Liver (tissue), 9 donors: ENCODE data around the gene FAM219A. TPM values are rescaled to one million over a fixed set of nuclear protein-coding genes. Genes with fewer than 3 reads are reported as not detected.

Source experiments
- DNase-seq: peaks from one replicate; pipeline ENCODE4 v3.0.0-alpha.2; 2017; ENCODE audit warnings: low spot score
- H3K27ac ChIP-seq, 2 donors: one replicate each; pipeline ENCODE4 v1.7.0; 2013; ENCODE audit warnings: inconsistent platforms in 2 of 2, low read length in 2 of 2, control low read depth in 1 of 2, low read depth in 1 of 2, mild to moderate bottlenecking in 1 of 2
- H3K27me3 ChIP-seq, 4 donors: one replicate each; pipeline versions ENCODE4 v1.6.1 to v1.7.0; 2013; ENCODE audit warnings: low read length in 3 of 4, inconsistent platforms in 1 of 4, mild to moderate bottlenecking in 1 of 4, moderate library complexity in 1 of 4; ENCODE audit not compliant: control insufficient read depth in 4 of 4, insufficient read depth in 4 of 4
- H3K36me3 ChIP-seq, 4 donors: one replicate each; pipeline versions ENCODE4 v1.6.1 to v1.7.0; 2013; ENCODE audit warnings: low read length in 3 of 4, mild to moderate bottlenecking in 3 of 4, low read depth in 1 of 4, moderate library complexity in 1 of 4; ENCODE audit not compliant: control insufficient read depth in 4 of 4, insufficient read depth in 3 of 4
- H3K4me1 ChIP-seq, 4 donors: one replicate each; pipeline versions ENCODE4 v1.6.1 to v1.7.0; 2013; ENCODE audit warnings: low read length in 3 of 4, mild to moderate bottlenecking in 3 of 4, moderate library complexity in 1 of 4; ENCODE audit not compliant: control insufficient read depth in 4 of 4, insufficient read depth in 4 of 4
- H3K4me3 ChIP-seq, 3 donors: one replicate each; pipeline versions ENCODE4 v1.6.1 to v1.7.0; 2013; ENCODE audit warnings: low read length in 3 of 3, control low read depth in 1 of 3, low read depth in 1 of 3, mild to moderate bottlenecking in 1 of 3
- H3K9ac ChIP-seq, 2 donors: one replicate each; pipeline ENCODE4 v1.7.0; 2013; ENCODE audit warnings: low read length in 2 of 2, mild to moderate bottlenecking in 2 of 2, moderate library complexity in 2 of 2, control low read depth in 1 of 2, low read depth in 1 of 2
- H3K9me3 ChIP-seq, 4 donors: one replicate each; pipeline versions ENCODE4 v1.6.1 to v1.7.0; 2013; ENCODE audit warnings: low read length in 3 of 4; ENCODE audit not compliant: control insufficient read depth in 4 of 4
- EGR1 ChIP-seq, 2 donors: IDR thresholded peaks; 2 replicates each; pipeline ENCODE4 v1.6.1; 2016 to 2018; ENCODE audit warnings: antibody characterized with exemption in 2 of 2, low read depth in 2 of 2
- FOXA2 ChIP-seq: IDR thresholded peaks from 2 replicates; pipeline ENCODE4 v1.6.1; 2016; ENCODE audit warnings: antibody characterized with exemption
- HNF4A ChIP-seq, 2 donors: conservative IDR thresholded peaks; 2 replicates each; pipeline ENCODE4 v1.6.1; 2016; ENCODE audit warnings: antibody characterized with exemption in 2 of 2, mild to moderate bottlenecking in 2 of 2
- HNF4G ChIP-seq: IDR thresholded peaks from 2 replicates; pipeline ENCODE4 v1.6.1; 2016; ENCODE audit warnings: antibody characterized with exemption
- JUND ChIP-seq, 2 donors: IDR thresholded peaks; 2 replicates each; pipeline ENCODE4 v1.6.1; 2016; ENCODE audit warnings: antibody characterized with exemption in 2 of 2
- NR2F2 ChIP-seq: IDR thresholded peaks from 2 replicates; pipeline ENCODE4 v1.6.1; 2016; ENCODE audit warnings: antibody characterized with exemption
- RAD21 ChIP-seq, 2 donors: IDR thresholded peaks; 2 replicates each; pipeline ENCODE4 v1.6.1; 2016; ENCODE audit warnings: antibody characterized with exemption in 2 of 2, mild to moderate bottlenecking in 2 of 2
- SP1 ChIP-seq: IDR thresholded peaks from 2 replicates; pipeline ENCODE4 v1.6.1; 2018; ENCODE audit warnings: antibody characterized with exemption, mild to moderate bottlenecking
- TAF1 ChIP-seq: conservative IDR thresholded peaks from 2 replicates; pipeline ENCODE4 v1.6.1; 2016; ENCODE audit warnings: antibody characterized with exemption, mild to moderate bottlenecking
- YY1 ChIP-seq: IDR thresholded peaks from 2 replicates; pipeline ENCODE4 v1.6.1; 2016; ENCODE audit warnings: antibody characterized with exemption, mild to moderate bottlenecking
- WGBS: extraction: QIAGEN DNeasy Blood & Tissue Kit; methylation state at CpG from one replicate; pipeline ENCODE4 v1.1.7; 2013; 5-methylcytosine and 5-hydroxymethylcytosine counted together
- polyA plus RNA-seq, 2 donors: library from polyadenylated mRNA; stranded (reverse) in 1 of 2; unstranded in 1 of 2; fragments of 200-250 nt in 1 of 2; fragments of >200 nt in 1 of 2; fragmentation: Nextera tagmentation in 1 of 2; extraction: Ambion mirVana in 1 of 2; gene quantifications; one replicate each; pipeline versions ENCODE4 v1.2.1 to v1.2.3, GENCODE V29; 2013 to 2015
- total RNA-seq, 2 donors: library from RNA; depleted of rRNA; stranded (reverse); fragments of >200 nt; gene quantifications; one replicate each; pipeline ENCODE4 v1.2.3, GENCODE V29; 2014
- TF ChIP-seq, protein P1 (sequence below): IDR thresholded peaks from 2 replicates; pipeline ENCODE4 v1.6.1; 2016; ENCODE audit warnings: antibody characterized with exemption
- TF ChIP-seq, protein P2 (sequence below): IDR thresholded peaks from 2 replicates; pipeline ENCODE4 v1.6.1; 2016; ENCODE audit warnings: antibody characterized with exemption
- TF ChIP-seq, protein P3 (sequence below): IDR thresholded peaks from 2 replicates; pipeline ENCODE4 v1.6.1; 2016; ENCODE audit warnings: antibody characterized with exemption, mild to moderate bottlenecking
- TF ChIP-seq, protein P4 (sequence below): IDR thresholded peaks from 2 replicates; pipeline ENCODE4 v1.6.1; 2016; ENCODE audit warnings: antibody characterized with exemption
- TF ChIP-seq, protein P5 (sequence below): fragments of 150-350 bp; IDR thresholded peaks from 2 replicates; pipeline ENCODE4 v1.5.1; 2017; ENCODE audit warnings: improper control_type of control experiment, low read depth, low read length; ENCODE audit not compliant: missing input control
- donor health status: healthy.
- donor health status: healthy.
- donor health status: healthy.
- donor health status: healthy.
- donor health status: healthy.

FAM219A gene
- total and polyA plus RNA-seq, 4 donors = 1.6 to 3.6 (median 2.4) TPM

DNA sequence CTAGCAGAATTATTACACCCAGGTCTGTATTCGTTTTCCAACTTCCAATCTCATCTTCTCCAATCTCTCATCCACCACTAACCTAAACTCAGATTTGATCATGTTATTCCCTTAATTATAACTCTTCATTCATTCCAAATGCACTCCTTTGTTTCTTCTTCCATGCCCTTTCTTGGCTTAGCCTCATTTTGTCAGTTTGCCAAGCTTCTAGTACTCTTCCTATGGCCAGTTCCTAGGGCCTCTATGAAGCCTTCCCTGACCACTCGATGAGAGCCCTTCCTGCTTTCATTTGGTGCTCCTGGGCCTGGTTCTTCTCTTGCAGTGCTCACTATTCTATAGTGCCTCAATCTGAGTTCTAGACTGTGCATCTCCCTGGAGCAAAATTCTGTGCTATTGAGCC, 5.8 kb downstream of the FAM219A start:
- Histone ChIP-seq H3K9me3 (no peaks in the 10 kb centered on the region), H3K27me3 (no peaks in the 10 kb centered on the region), H3K4me3 (no peak overlapping the region), H3K27ac (no peak overlapping the region), H3K4me1 (peaks cover 3 to 10% (median 8%) of the 10 kb centered on the region in 4 donors), H3K36me3 (no peaks in the 10 kb centered on the region), H3K9ac (no peak overlapping the region)
- DNase-seq = no peak
- WGBS = 90% methylated on average over 2 of the region's 2 CpGs
- TF ChIP-seq NR2F2 (no peak), YY1 (no peak), RAD21 (IDR thresholded peaks at IDR 0.05) (no peak), JUND (IDR thresholded peaks at IDR 0.05) (no peak), FOXA2 (no peak), HNF4A (conservative IDR thresholded peaks at IDR 0.05) (no peak), TAF1 (no peak), HNF4G (no peak), SP1 (no peak), EGR1 (IDR thresholded peaks at IDR 0.05; ENCODE audit: low read depth in 2 of 2) (no peak)
- TF ChIP-seq, protein P1, sequence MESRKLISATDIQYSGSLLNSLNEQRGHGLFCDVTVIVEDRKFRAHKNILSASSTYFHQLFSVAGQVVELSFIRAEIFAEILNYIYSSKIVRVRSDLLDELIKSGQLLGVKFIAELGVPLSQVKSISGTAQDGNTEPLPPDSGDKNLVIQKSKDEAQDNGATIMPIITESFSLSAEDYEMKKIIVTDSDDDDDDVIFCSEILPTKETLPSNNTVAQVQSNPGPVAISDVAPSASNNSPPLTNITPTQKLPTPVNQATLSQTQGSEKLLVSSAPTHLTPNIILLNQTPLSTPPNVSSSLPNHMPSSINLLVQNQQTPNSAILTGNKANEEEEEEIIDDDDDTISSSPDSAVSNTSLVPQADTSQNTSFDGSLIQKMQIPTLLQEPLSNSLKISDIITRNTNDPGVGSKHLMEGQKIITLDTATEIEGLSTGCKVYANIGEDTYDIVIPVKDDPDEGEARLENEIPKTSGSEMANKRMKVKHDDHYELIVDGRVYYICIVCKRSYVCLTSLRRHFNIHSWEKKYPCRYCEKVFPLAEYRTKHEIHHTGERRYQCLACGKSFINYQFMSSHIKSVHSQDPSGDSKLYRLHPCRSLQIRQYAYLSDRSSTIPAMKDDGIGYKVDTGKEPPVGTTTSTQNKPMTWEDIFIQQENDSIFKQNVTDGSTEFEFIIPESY = no peak
- TF ChIP-seq, protein P2, sequence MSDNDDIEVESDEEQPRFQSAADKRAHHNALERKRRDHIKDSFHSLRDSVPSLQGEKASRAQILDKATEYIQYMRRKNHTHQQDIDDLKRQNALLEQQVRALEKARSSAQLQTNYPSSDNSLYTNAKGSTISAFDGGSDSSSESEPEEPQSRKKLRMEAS = no peak
- TF ChIP-seq, protein P3, sequence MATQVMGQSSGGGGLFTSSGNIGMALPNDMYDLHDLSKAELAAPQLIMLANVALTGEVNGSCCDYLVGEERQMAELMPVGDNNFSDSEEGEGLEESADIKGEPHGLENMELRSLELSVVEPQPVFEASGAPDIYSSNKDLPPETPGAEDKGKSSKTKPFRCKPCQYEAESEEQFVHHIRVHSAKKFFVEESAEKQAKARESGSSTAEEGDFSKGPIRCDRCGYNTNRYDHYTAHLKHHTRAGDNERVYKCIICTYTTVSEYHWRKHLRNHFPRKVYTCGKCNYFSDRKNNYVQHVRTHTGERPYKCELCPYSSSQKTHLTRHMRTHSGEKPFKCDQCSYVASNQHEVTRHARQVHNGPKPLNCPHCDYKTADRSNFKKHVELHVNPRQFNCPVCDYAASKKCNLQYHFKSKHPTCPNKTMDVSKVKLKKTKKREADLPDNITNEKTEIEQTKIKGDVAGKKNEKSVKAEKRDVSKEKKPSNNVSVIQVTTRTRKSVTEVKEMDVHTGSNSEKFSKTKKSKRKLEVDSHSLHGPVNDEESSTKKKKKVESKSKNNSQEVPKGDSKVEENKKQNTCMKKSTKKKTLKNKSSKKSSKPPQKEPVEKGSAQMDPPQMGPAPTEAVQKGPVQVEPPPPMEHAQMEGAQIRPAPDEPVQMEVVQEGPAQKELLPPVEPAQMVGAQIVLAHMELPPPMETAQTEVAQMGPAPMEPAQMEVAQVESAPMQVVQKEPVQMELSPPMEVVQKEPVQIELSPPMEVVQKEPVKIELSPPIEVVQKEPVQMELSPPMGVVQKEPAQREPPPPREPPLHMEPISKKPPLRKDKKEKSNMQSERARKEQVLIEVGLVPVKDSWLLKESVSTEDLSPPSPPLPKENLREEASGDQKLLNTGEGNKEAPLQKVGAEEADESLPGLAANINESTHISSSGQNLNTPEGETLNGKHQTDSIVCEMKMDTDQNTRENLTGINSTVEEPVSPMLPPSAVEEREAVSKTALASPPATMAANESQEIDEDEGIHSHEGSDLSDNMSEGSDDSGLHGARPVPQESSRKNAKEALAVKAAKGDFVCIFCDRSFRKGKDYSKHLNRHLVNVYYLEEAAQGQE = no peak
- TF ChIP-seq, protein P4, sequence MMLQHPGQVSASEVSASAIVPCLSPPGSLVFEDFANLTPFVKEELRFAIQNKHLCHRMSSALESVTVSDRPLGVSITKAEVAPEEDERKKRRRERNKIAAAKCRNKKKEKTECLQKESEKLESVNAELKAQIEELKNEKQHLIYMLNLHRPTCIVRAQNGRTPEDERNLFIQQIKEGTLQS = no peak
- TF ChIP-seq, protein P5, sequence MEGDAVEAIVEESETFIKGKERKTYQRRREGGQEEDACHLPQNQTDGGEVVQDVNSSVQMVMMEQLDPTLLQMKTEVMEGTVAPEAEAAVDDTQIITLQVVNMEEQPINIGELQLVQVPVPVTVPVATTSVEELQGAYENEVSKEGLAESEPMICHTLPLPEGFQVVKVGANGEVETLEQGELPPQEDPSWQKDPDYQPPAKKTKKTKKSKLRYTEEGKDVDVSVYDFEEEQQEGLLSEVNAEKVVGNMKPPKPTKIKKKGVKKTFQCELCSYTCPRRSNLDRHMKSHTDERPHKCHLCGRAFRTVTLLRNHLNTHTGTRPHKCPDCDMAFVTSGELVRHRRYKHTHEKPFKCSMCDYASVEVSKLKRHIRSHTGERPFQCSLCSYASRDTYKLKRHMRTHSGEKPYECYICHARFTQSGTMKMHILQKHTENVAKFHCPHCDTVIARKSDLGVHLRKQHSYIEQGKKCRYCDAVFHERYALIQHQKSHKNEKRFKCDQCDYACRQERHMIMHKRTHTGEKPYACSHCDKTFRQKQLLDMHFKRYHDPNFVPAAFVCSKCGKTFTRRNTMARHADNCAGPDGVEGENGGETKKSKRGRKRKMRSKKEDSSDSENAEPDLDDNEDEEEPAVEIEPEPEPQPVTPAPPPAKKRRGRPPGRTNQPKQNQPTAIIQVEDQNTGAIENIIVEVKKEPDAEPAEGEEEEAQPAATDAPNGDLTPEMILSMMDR = no peak

DNA sequence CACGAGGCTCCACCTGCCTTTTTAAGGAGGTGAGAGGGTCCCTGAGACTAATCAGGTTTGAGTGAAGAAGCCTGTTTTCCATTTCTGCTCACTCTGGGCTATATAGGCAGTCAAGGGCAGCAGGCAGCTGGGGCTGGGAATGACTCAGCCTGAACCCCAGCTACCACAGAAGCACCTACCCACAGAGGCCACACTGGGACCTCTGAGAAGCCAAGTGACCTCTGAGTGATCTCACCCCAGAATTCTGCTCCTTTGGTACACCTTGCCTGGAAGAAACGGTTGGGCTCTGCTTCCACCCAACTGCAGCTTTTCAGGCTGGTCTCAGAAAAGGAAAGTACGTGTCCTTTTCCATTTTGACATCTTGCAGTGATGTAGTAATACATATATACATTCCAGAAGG, 6.8 kb downstream of the FAM219A start:
- WGBS = 77% methylated on average over 3 of the region's 3 CpGs
- no peak for DNase-seq
- H3K9ac ChIP-seq = no peak overlapping the region

More for the DNA sequence above, 6.8 kb downstream of the FAM219A start:
- Histone ChIP-seq H3K27ac (no peak overlapping the region), H3K4me3 (no peak overlapping the region), H3K4me1 (peaks cover 0 to 3% (median 0%) of the 10 kb centered on the region in 4 donors), H3K36me3 (no peaks in the 10 kb centered on the region), H3K27me3 (no peaks in the 10 kb centered on the region), H3K9me3 (no peaks in the 10 kb centered on the region)
- TF ChIP-seq, protein P2 = no peak
- TF ChIP-seq YY1 (no peak), EGR1 (IDR thresholded peaks at IDR 0.05; ENCODE audit: low read depth in 2 of 2) (no peak), JUND (IDR thresholded peaks at IDR 0.05) (no peak), RAD21 (IDR thresholded peaks at IDR 0.05) (no peak), TAF1 (no peak), SP1 (no peak), HNF4A (conservative IDR thresholded peaks at IDR 0.05) (no peak)
- TF ChIP-seq, protein P4 = no peak
- TF ChIP-seq, protein P1 = no peak
